CD4-positive, alpha-beta memory T cell (primary cell): ENCODE measurements around the gene SMDT1. TPM values are rescaled to one million over a fixed set of nuclear protein-coding genes. Genes with fewer than 3 reads are reported as not detected.

Experiments
- CTCF ChIA-PET: fragments of 350-600 bp; sonication (Branson Sonifier 250); formaldehyde crosslinking; loops from one replicate; lab custom pipeline; 2021; ENCODE audit warnings: inconsistent platforms; ENCODE audit not compliant: partially characterized antibody; lab: Charles Lee
- POLR2A ChIA-PET: fragments of 350-600 bp; sonication (Branson Sonifier 250); formaldehyde crosslinking; loops from one replicate; lab custom pipeline; 2021; ENCODE audit not compliant: partially characterized antibody; lab: Charles Lee
- DNase-seq, 5 donors: peaks; one replicate each; pipeline versions ENCODE4 v3.0.0 to v3.0.0-alpha.2; 2020 to 2022; ENCODE audit warnings: mixed read lengths in 1 of 5
- H3K27ac ChIP-seq: one replicate; pipeline ENCODE4 v1.7.0; 2013; ENCODE audit warnings: low read depth, low read length
- H3K27me3 ChIP-seq: 2 replicates; pipeline ENCODE4 v1.7.0; 2013; ENCODE audit warnings: mild to moderate bottlenecking, low read length, moderate library complexity; ENCODE audit not compliant: insufficient read depth
- H3K36me3 ChIP-seq: 2 replicates; pipeline ENCODE4 v1.7.0; 2013; ENCODE audit warnings: mild to moderate bottlenecking, low read length, moderate library complexity; ENCODE audit not compliant: insufficient read depth
- H3K4me1 ChIP-seq: 2 replicates; pipeline ENCODE4 v1.7.0; 2013; ENCODE audit warnings: mild to moderate bottlenecking, low read length, moderate library complexity; ENCODE audit not compliant: insufficient read depth
- H3K4me3 ChIP-seq, 2 donors: one replicate each; pipeline ENCODE4 v1.7.0; 2013; ENCODE audit warnings: low read length in 2 of 2, mild to moderate bottlenecking in 1 of 2
- H3K9me3 ChIP-seq, 2 donors: one replicate each; pipeline ENCODE4 v1.7.0; 2013; ENCODE audit warnings: low read length in 2 of 2, control low read depth in 1 of 2; ENCODE audit not compliant: control insufficient read depth in 1 of 2
- H3K27ac Mint-ChIP-seq, 7 donors: one replicate each; pipeline ENCODE4 v1.8.0; 2020 to 2021; ENCODE audit warnings: mixed read lengths in 7 of 7, mild to moderate bottlenecking in 6 of 7, inconsistent platforms in 3 of 7, moderate library complexity in 3 of 7
- H3K27me3 Mint-ChIP-seq, 2 donors: one replicate each; pipeline ENCODE4 v1.8.0; 2020 to 2021; ENCODE audit warnings: mixed read lengths in 2 of 2
- H3K36me3 Mint-ChIP-seq, 2 donors: one replicate each; pipeline ENCODE4 v1.8.0; 2020 to 2021; ENCODE audit warnings: mixed read lengths in 2 of 2, inconsistent platforms in 1 of 2, mild to moderate bottlenecking in 1 of 2
- H3K4me1 Mint-ChIP-seq, 4 donors: one replicate each; pipeline ENCODE4 v1.8.0; 2020 to 2021; ENCODE audit warnings: mixed read lengths in 4 of 4, mild to moderate bottlenecking in 1 of 4
- H3K4me3 Mint-ChIP-seq, 8 donors: one replicate each; pipeline ENCODE4 v1.8.0; 2020 to 2021; ENCODE audit warnings: mixed read lengths in 8 of 8, mild to moderate bottlenecking in 7 of 8, moderate library complexity in 6 of 8, inconsistent platforms in 3 of 8
- H3K9me3 Mint-ChIP-seq, 8 donors: one replicate each; pipeline ENCODE4 v1.8.0; 2020 to 2021; ENCODE audit warnings: mixed read lengths in 8 of 8, mild to moderate bottlenecking in 5 of 8, inconsistent platforms in 3 of 8, moderate library complexity in 1 of 8
- intact Hi-C: fragments of 100-400 bp; cut with micrococcal nuclease; formaldehyde crosslinking; loops from one replicate; pipeline ENCODE4 v1.15.1; 2023
- polyA plus RNA-seq, 2 donors: library from polyadenylated mRNA; unstranded; fragments of 300-500 nt; fragmentation: Illumina TruSeq; gene quantifications; one replicate each; pipeline ENCODE4 v1.2.3, GENCODE V29; 2021
- total RNA-seq, 2 experiments: library from RNA; stranded (reverse); gene quantifications; one replicate each; pipeline ENCODE4 v1.2.3, GENCODE V29; 2021

Gene SMDT1
- total and polyA plus RNA-seq, 4 experiments from 2014 or later, result 101 to 279 (median 139) TPM

GRCh38 chr22:42052765-42053164, 26.7 kb upstream of the SMDT1 start:
- Histone ChIP-seq H3K27me3 (no peaks in the 10 kb centered on the region), H3K4me1 (no peaks in the 10 kb centered on the region), H3K27ac (no peak overlapping the region), H3K9me3 (peaks cover 0 to 3% of the 10 kb centered on the region in 2 donors), H3K4me3 (no peak overlapping the region), H3K36me3 (no peaks in the 10 kb centered on the region)
- H3K9me3 Mint-ChIP-seq, result peaks cover 0 to 15% (median 9%) of the 10 kb centered on the region in 8 donors
- DNase-seq, result no peak
- CTCF ChIA-PET, result no interaction called here
- H3K36me3 Mint-ChIP-seq, result peaks cover 8 to 9% of the 10 kb centered on the region in 2 donors
- intact Hi-C loops, result no loop called here
- POLR2A ChIA-PET, result no interaction called here
- no peaks in the 10 kb centered on the region for H3K4me1 Mint-ChIP-seq
- no peak overlapping the region for H3K4me3 Mint-ChIP-seq
- no peaks in the 10 kb centered on the region for H3K27me3 Mint-ChIP-seq
- H3K27ac Mint-ChIP-seq, result peak overlapping the region in 1 of 7 donors; percentile 69

GRCh38 chr22:42056757-42057511, 22.6 kb upstream of the SMDT1 start:
- Mint-ChIP-seq H3K4me3 (no peak overlapping the region), H3K4me1 (no peaks in the 10 kb centered on the region)

GRCh38 chr22:42060489-42060888, 19.0 kb upstream of the SMDT1 start:
- peaks cover 0 to 2% (median 0%) of the 10 kb centered on the region in 4 donors for H3K4me1 Mint-ChIP-seq
- Histone ChIP-seq H3K4me1 (no peaks in the 10 kb centered on the region), H3K27me3 (no peaks in the 10 kb centered on the region), H3K27ac (no peak overlapping the region), H3K36me3 (peaks cover 37% of the 10 kb centered on the region), H3K9me3 (peaks cover 0 to 3% of the 10 kb centered on the region in 2 donors), H3K4me3 (no peak overlapping the region)
- no peak for DNase-seq
- peaks cover 0 to 17% (median 11%) of the 10 kb centered on the region in 8 donors for H3K9me3 Mint-ChIP-seq
- no peak overlapping the region for H3K27ac Mint-ChIP-seq
- no peak overlapping the region for H3K4me3 Mint-ChIP-seq
- intact Hi-C loops, result no loop called here
- CTCF ChIA-PET, result no interaction called here
- H3K36me3 Mint-ChIP-seq, result peaks cover 49 to 62% of the 10 kb centered on the region in 2 donors
- H3K27me3 Mint-ChIP-seq, result no peaks in the 10 kb centered on the region
- POLR2A ChIA-PET, result interaction anchor here (0.9 to 1.2 kb wide), 2 partner anchors 9 to 19 kb away, joined by 3 to 4 read pairs; partner anchors contain the start of gene SMDT1

More at GRCh38 chr22:42056757-42057511, 22.6 kb upstream of the SMDT1 start:
- no peaks in the 10 kb centered on the region for H3K27me3 ChIP-seq
- peaks cover 25% of the 10 kb centered on the region for H3K36me3 ChIP-seq
- Mint-ChIP-seq H3K36me3 (peaks cover 26 to 41% of the 10 kb centered on the region in 2 donors), H3K9me3 (peaks cover 0 to 17% (median 11%) of the 10 kb centered on the region in 8 donors), H3K27ac (no peak overlapping the region), H3K27me3 (no peaks in the 10 kb centered on the region)
- no peaks in the 10 kb centered on the region for H3K4me1 ChIP-seq
- no peak overlapping the region for H3K4me3 ChIP-seq
- ChIA-PET POLR2A (no interaction called here), CTCF (no interaction called here)
- intact Hi-C loops, result no loop called here
- H3K27ac ChIP-seq, result no peak overlapping the region
- DNase-seq, result no peak
- peaks cover 0 to 3% of the 10 kb centered on the region in 2 donors for H3K9me3 ChIP-seq

GRCh38 chr22:42061041-42061440, 18.5 kb upstream of the SMDT1 start:
- Mint-ChIP-seq H3K4me3 (no peak overlapping the region), H3K27me3 (no peaks in the 10 kb centered on the region), H3K4me1 (peaks cover 0 to 2% (median 0%) of the 10 kb centered on the region in 4 donors), H3K36me3 (peaks cover 52 to 62% of the 10 kb centered on the region in 2 donors), H3K9me3 (peaks cover 0 to 16% (median 11%) of the 10 kb centered on the region in 8 donors), H3K27ac (peak overlapping the region in 1 of 7 donors; percentile 4)
- ChIA-PET CTCF (interaction anchor here (0.8 kb wide), 1 partner anchor 569 kb away, joined by 3 read pairs; no protein-coding TSS in a partner anchor), POLR2A (interaction anchor here (0.9 to 1.2 kb wide), 2 partner anchors 9 to 18 kb away, joined by 3 to 4 read pairs; partner anchors contain the start of gene SMDT1)
- Histone ChIP-seq H3K4me3 (no peak overlapping the region), H3K4me1 (no peaks in the 10 kb centered on the region), H3K27me3 (no peaks in the 10 kb centered on the region), H3K27ac (no peak overlapping the region), H3K9me3 (peaks cover 0 to 3% of the 10 kb centered on the region in 2 donors), H3K36me3 (peaks cover 38% of the 10 kb centered on the region)
- DNase-seq, result no peak
- intact Hi-C loops, result no loop called here

- Mint-ChIP-seq H3K36me3 (peaks cover 55 to 58% of the 10 kb centered on the region in 2 donors), H3K27me3 (no peaks in the 10 kb centered on the region), H3K9me3 (peaks cover 0 to 6% (median 1%) of the 10 kb centered on the region in 8 donors), H3K27ac (no peak overlapping the region), H3K4me1 (peaks cover 0 to 5% (median 2%) of the 10 kb centered on the region in 4 donors), H3K4me3 (no peak overlapping the region)
- no peak for DNase-seq
- POLR2A ChIA-PET, result interaction anchor here (1.7 kb wide), 1 partner anchor 63 kb away, joined by 4 read pairs; the partner anchor contains the start of gene WBP2NL
- Histone ChIP-seq H3K4me3 (no peak overlapping the region), H3K4me1 (no peaks in the 10 kb centered on the region), H3K9me3 (no peaks in the 10 kb centered on the region), H3K27ac (no peak overlapping the region), H3K36me3 (peaks cover 38% of the 10 kb centered on the region), H3K27me3 (no peaks in the 10 kb centered on the region)
- CTCF ChIA-PET, result interaction anchor here (1.0 kb wide), 1 partner anchor 29 kb away, joined by 3 read pairs; no protein-coding TSS in a partner anchor
- intact Hi-C loops, result no loop called here
Measured at GRCh38 chr22:42062506-42063170, 16.9 kb upstream of the SMDT1 start.

GRCh38 chr22:42064629-42065028, 14.9 kb upstream of the SMDT1 start:
- ChIA-PET POLR2A (interaction anchor here (0.8 to 1.6 kb wide), 4 partner anchors 11 to 26 kb away, joined by 3 to 8 read pairs (median 6); partner anchors contain the start of genes NDUFA6 and SMDT1), CTCF (no interaction called here)
- no peaks in the 10 kb centered on the region for H3K27me3 ChIP-seq
- H3K36me3 Mint-ChIP-seq, result peaks cover 43 to 57% of the 10 kb centered on the region in 2 donors
- peak overlapping the region in 1 of 7 donors; percentile 38 for H3K27ac Mint-ChIP-seq
- intact Hi-C loops, result no loop called here
- H3K4me3 Mint-ChIP-seq, result no peak overlapping the region
- H3K9me3 ChIP-seq, result no peaks in the 10 kb centered on the region
- H3K27me3 Mint-ChIP-seq, result no peaks in the 10 kb centered on the region
- H3K36me3 ChIP-seq, result peaks cover 36% of the 10 kb centered on the region
- no peak for DNase-seq
- no peak overlapping the region for H3K27ac ChIP-seq
- H3K4me1 ChIP-seq, result peaks cover 3% of the 10 kb centered on the region
- no peaks in the 10 kb centered on the region for H3K9me3 Mint-ChIP-seq
- H3K4me3 ChIP-seq, result no peak overlapping the region
- peaks cover 2 to 17% (median 9%) of the 10 kb centered on the region in 4 donors for H3K4me1 Mint-ChIP-seq
